ENCODE data around the gene TNIP2.
"Not testable (repeated sequence)": the region's sequence is repeated elsewhere in the genome, so short reads cannot be mapped to it uniquely, and the experiment has no call there.

Gene TNIP2

DNA sequence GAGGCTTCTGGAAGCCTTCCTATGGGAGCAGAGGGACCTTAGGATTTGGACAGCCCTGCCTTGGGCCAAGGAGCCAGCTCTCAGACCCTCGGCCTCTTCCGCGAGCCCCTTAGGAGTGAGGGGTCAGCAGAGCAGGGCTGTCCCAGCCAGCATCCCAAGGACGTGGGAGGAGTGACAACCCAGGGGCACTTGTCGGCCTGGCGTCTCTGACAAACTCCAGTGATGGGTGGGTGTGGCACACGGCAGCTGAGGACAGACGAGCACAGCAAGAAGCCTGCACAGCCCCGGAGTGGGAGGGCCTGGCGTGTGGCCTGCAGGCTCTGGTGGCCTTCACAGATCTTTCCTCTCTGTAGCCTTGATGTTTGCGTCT lies 11.6 kb upstream of the TNIP2 start:
- no peak for DNase-seq

GRCh38 chr4:2767046-2767704 lies 11.0 kb upstream of the TNIP2 start:
- no peak for DNase-seq

DNA sequence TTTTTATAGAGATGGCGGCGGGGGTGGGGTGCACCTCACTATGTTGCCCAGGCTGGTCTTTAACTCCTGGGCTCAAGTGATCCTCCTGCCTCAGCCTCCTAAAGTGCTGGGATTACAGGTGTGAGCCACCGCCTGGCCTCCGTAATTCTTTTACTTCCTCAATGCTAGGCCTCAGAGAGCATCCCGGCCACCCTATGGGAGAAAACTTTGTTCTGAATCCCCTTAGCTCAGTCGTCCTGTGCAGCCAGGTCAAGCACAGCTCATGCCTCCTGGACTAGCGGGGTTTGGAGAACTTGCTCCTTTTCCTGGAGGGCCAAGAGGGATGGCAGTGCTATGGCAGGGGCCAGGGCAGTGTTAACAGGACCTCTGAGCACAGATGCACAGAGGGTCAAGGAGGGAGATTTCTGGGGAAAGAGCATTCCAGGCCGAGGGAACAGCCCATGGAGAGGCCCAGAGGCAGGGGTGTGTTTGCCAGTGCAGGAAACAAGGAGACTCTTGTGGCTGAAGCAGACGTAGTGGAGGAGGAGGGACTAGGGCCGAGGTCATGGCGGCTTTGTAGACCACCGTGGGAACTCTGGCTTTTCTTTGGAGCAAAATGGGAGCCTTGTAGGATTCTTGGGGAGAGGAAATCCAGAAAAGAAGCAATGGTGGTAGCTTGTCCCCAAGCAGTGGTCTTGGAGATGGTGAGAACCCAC lies 9.8 kb upstream of the TNIP2 start:
- DNase-seq, result no peak

GRCh38 chr4:2763511-2763967 lies 7.4 kb upstream of the TNIP2 start:
- no peak for DNase-seq

- DNase-seq, result not testable (repeated sequence)
These were observed 6.6 kb upstream of the TNIP2 start for GRCh38 chr4:2762486-2763370.

GRCh38 chr4:2762048-2762447 lies 5.9 kb upstream of the TNIP2 start:
- no peak for DNase-seq

DNA sequence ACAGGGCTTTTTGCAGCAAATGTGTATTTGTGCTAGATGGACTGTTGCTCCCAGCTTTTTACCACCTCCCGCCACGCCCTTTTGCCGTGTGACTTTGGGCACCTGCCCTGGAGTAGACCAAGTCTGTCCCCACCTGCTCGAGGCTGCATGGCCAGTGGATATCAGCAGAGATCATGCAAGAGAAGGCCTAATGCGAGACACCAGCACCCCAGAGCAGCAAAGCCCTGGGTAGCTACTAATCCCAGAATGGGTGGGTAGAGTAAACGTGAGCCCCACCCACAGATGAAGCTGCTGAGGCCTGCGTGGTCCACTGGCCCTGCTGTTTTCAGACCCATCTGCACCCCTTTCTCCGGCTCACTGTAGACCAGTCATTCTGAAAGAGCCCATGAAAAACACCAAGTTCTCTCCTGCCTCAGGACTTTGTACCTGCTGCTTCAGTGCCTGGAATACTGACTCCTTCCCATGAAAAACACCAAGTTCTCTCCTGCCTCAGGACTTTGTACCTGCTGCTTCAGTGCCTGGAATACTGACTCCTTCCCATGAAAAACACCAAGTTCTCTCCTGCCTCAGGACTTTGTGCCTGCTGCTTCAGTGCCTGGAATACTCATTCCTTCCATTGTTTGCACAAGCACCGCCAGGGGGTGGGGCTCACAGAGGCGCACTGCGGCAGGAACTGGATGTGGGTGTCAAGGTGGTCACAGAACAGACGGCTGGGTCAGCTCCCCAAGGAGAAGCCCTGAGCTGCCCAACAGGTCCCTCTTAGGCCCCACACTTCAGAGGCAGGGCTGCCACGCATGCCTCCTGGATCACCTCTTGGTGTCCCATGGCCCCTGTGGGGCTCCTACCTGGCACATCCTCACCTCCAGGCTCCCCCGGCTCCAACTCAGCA lies 5.1 kb upstream of the TNIP2 start:
- DNase-seq, result no peak

- no peak for DNase-seq
These were observed 1.3 kb upstream of the TNIP2 start for GRCh38 chr4:2757426-2757825.

GRCh38 chr4:2756691-2757350 lies 685 bp upstream of the TNIP2 start:
- DNase-seq, result no peak

DNA sequence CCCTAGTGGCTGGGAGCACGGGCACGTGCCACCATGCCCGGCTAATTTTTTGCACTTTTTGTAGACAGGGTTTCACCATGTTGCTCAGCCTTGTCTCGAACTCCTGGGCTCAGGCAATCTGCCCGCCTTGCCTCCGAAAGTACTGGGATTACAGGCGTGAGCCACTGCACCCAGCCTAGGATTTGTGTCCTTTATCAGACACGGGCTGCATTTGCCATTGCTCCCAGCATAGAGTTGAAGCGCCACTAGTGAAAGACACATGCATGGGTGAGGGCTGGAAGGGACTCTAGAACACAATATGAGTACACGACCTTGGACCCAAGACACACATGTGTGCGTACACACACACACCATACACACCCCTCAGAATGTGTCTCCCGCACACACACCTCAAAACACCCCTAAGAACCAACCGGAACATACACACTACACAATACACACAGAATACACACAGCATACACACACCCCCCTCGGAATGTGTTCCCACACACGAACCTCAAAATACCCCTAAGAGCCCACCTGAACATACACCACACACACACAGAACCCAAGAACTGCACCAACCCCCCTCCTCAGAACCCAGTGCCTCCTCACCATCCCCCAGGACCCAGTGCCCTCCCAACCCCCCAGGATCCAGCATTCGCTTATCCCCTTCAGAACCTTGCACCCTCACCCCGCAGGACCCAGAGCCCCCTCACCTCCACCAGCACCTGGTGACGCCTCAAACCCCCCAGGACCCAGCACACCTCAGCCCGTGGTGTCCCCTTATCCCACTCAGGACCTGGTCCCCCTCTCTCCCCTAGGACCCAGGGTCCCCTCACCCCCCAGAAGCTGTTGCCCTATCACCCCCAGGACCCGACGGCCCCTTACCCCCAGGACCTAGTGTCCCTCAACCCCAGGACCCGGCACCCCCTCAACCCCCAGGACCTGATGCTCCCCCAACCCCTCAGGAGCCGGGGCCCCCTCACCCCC lies 1.0 kb downstream of the TNIP2 start:
- no peak for DNase-seq

DNA sequence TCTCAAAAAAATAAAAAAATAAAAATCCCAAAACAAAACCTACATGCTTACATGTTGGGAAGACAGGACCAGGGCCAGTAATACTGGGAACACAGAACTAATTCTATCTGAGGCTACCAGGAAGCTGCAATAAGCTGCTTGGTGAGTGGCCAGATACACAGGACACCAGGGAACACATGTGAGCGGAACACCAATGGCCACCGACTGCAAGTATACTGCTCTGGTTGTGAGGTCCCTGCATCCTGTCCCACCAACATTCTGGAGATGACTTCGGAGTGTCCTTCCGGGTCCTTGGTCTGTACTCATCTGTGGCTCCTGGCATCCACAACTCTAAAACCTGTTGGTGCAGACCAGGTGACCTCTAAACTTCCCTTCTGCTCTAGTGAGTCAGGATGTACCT lies 2.7 kb downstream of the TNIP2 start:
- DNase-seq, result no peak

- DNase-seq, result no peak
These were observed 5.2 kb downstream of the TNIP2 start for GRCh38 chr4:2750719-2751605.

GRCh38 chr4:2746891-2747695 lies 9.0 kb downstream of the TNIP2 start:
- DNase-seq, result no peak

GRCh38 chr4:2745981-2746806 lies 9.9 kb downstream of the TNIP2 start:
- no peak for DNase-seq

- no peak for DNase-seq
These were observed 10.6 kb downstream of the TNIP2 start for GRCh38 chr4:2745516-2745915.

GRCh38 chr4:2744576-2745270 lies 11.4 kb downstream of the TNIP2 start:
- DNase-seq, result no peak

Measured in NCI-H1694 (cell line).